H1 (cell line): ENCODE data around the gene LILRB2. TPM values are rescaled to one million over a fixed set of nuclear protein-coding genes. Genes with fewer than 3 reads are reported as not detected.

Experiments
- CTCF ChIA-PET: fragments of 300-600 bp; sonication (Branson Sonifier 250); formaldehyde crosslinking; loops from one replicate; lab custom pipeline; 2021; ENCODE audit not compliant: partially characterized antibody; lab: Charles Lee
- POLR2A ChIA-PET: fragments of 300-600 bp; sonication (Branson Sonifier 250); formaldehyde crosslinking; loops from one replicate; lab custom pipeline; 2021; ENCODE audit warnings: inconsistent platforms; ENCODE audit not compliant: partially characterized antibody; lab: Charles Lee
- DNase-seq, 2 experiments: peaks; one replicate each; pipeline versions ENCODE4 v3.0.0 to v3.0.0-alpha.2; 2010 to 2022; ENCODE audit warnings: low spot score in 2 of 2, low read depth in 1 of 2, mixed read lengths in 1 of 2
- FAIRE-seq: peaks from 2 replicates; lab custom pipeline; 2011; peaks lifted over from hg19 to GRCh38; lab: Jason Lieb, UNC
- H2AFZ ChIP-seq: 2 replicates; pipeline ENCODE4 v1.8.1; 2012; ENCODE audit warnings: low read length, inconsistent platforms
- H2AK5ac ChIP-seq: 2 replicates; pipeline ENCODE4 v1.6.1; 2013; ENCODE audit warnings: low read depth, low read length
- H2BK120ac ChIP-seq: replicated peaks from 2 replicates; pipeline ENCODE3; 2013; ENCODE audit warnings: low read depth, low read length, inconsistent platforms
- H2BK12ac ChIP-seq: 2 replicates; pipeline ENCODE4 v1.6.1; 2013; ENCODE audit warnings: low read depth, low read length
- H2BK15ac ChIP-seq: 2 replicates; pipeline ENCODE4 v1.6.1; 2013; ENCODE audit warnings: low read length
- H2BK20ac ChIP-seq: 2 replicates; pipeline ENCODE4 v1.6.1; 2013; ENCODE audit warnings: low read length
- H2BK5ac ChIP-seq: 2 replicates; pipeline ENCODE4 v1.6.1; 2013; ENCODE audit warnings: low read depth, low read length
- H3K14ac ChIP-seq: 2 replicates; pipeline ENCODE4 v1.6.1; 2013; ENCODE audit warnings: inconsistent platforms; ENCODE audit not compliant: insufficient read length
- H3K18ac ChIP-seq: 2 replicates; pipeline ENCODE4 v1.6.1; 2013; ENCODE audit warnings: low read length; ENCODE audit errors: extremely low read depth
- H3K23ac ChIP-seq: 2 replicates; pipeline ENCODE4 v1.6.1; 2013; ENCODE audit warnings: inconsistent platforms; ENCODE audit not compliant: insufficient read length
- H3K23me2 ChIP-seq: 2 replicates; pipeline ENCODE4 v1.6.1; 2013; ENCODE audit warnings: low read depth, low read length
- H3K27ac ChIP-seq: 2 replicates; pipeline ENCODE4 v1.6.1; 2011; ENCODE audit warnings: low read depth, low read length, inconsistent platforms
- H3K27me3 ChIP-seq, 4 experiments: replicated peaks in 1 of 4; 1 replicate in 1 of 4; 2 replicates in 3 of 4; pipeline versions ENCODE4 v1.6.1 to v1.8.1; 2011 to 2013; ENCODE audit warnings: low read length in 3 of 4, mild to moderate bottlenecking in 3 of 4, inconsistent platforms in 2 of 4, mixed read lengths in 2 of 4, moderate library complexity in 1 of 4; ENCODE audit not compliant: control insufficient read depth in 3 of 4, insufficient read depth in 3 of 4; ENCODE audit errors: extremely low read depth in 1 of 4
- H3K36me3 ChIP-seq, 4 experiments: 2 replicates each; pipeline versions ENCODE4 v1.6.1 to v1.8.1; 2011 to 2013; ENCODE audit warnings: mild to moderate bottlenecking in 4 of 4, low read length in 3 of 4, moderate library complexity in 2 of 4, control low read depth in 1 of 4, inconsistent platforms in 1 of 4; ENCODE audit not compliant: insufficient read depth in 4 of 4, control insufficient read depth in 2 of 4
- H3K4ac ChIP-seq: replicated peaks from 2 replicates; pipeline ENCODE3; 2013; ENCODE audit warnings: low read length, low read depth, mixed read lengths, inconsistent platforms; ENCODE audit not compliant: insufficient read length
- H3K4me1 ChIP-seq, 4 experiments: replicated peaks in 1 of 4; 1 replicate in 1 of 4; 2 replicates in 3 of 4; pipeline versions ENCODE4 v1.6.1 to v1.8.1; 2011 to 2013; ENCODE audit warnings: low read length in 3 of 4, inconsistent platforms in 2 of 4, mixed read lengths in 1 of 4; ENCODE audit not compliant: insufficient read depth in 4 of 4, control insufficient read depth in 3 of 4
- H3K4me2 ChIP-seq, 2 experiments: 2 replicates each; pipeline versions ENCODE4 v1.6.1 to v1.8.1; 2011 to 2013; ENCODE audit warnings: low read depth in 2 of 2, low read length in 2 of 2, control low read depth in 1 of 2, inconsistent platforms in 1 of 2, mild to moderate bottlenecking in 1 of 2; ENCODE audit not compliant: insufficient read depth in 1 of 2
- H3K4me3 ChIP-seq, 4 experiments: fragments of 200-600, 300-600 bp in 1 of 4; sonication (generic), shearing (Covaris generic), sonication (Bioruptor Twin) in 1 of 4; 2 replicates each; pipeline versions ENCODE4 v1.5.1 to v1.8.1; 2011 to 2016; ENCODE audit warnings: low read length in 4 of 4, low read depth in 3 of 4, control low read depth in 2 of 4, inconsistent platforms in 2 of 4, mild to moderate bottlenecking in 2 of 4, mixed read lengths in 1 of 4, moderate library complexity in 1 of 4; ENCODE audit not compliant: insufficient read depth in 2 of 4; ENCODE audit errors: extremely low read depth in 1 of 4
- H3K56ac ChIP-seq: replicated peaks from 2 replicates; pipeline ENCODE3; 2013; ENCODE audit warnings: low read depth, mild to moderate bottlenecking, mixed read lengths, low read length, inconsistent platforms; ENCODE audit not compliant: insufficient read length
- H3K79me1 ChIP-seq: 2 replicates; pipeline ENCODE4 v1.6.1; 2013; ENCODE audit warnings: low read depth, low read length, control low read depth
- H3K79me2 ChIP-seq, 2 experiments: 2 replicates each; pipeline versions ENCODE4 v1.6.1 to v1.8.1; 2012 to 2013; ENCODE audit warnings: low read length in 2 of 2, mild to moderate bottlenecking in 2 of 2, inconsistent platforms in 1 of 2; ENCODE audit not compliant: insufficient read depth in 2 of 2, control insufficient read depth in 1 of 2
- H3K9ac ChIP-seq, 4 experiments: replicated peaks in 1 of 4; 1 replicate in 1 of 4; 2 replicates in 3 of 4; pipeline versions ENCODE4 v1.6.1 to v1.8.1; 2011 to 2013; ENCODE audit warnings: low read depth in 3 of 4, low read length in 3 of 4, control low read depth in 2 of 4, mild to moderate bottlenecking in 2 of 4, moderate library complexity in 2 of 4, inconsistent platforms in 1 of 4; ENCODE audit errors: extremely low read depth in 1 of 4
- H3K9me3 ChIP-seq, 2 experiments: 2 replicates each; pipeline versions ENCODE4 v1.6.1 to v1.8.1; 2012 to 2013; ENCODE audit warnings: mild to moderate bottlenecking in 2 of 2, moderate library complexity in 2 of 2, control low read depth in 1 of 2, inconsistent platforms in 1 of 2, low read depth in 1 of 2, low read length in 1 of 2, mixed read lengths in 1 of 2; ENCODE audit not compliant: insufficient read depth in 2 of 2
- H4K20me1 ChIP-seq, 2 experiments: replicated peaks in 1 of 2; 2 replicates each; pipeline versions ENCODE3 to v1.8.1; 2011 to 2013; ENCODE audit warnings: inconsistent platforms in 2 of 2, low read length in 2 of 2, mild to moderate bottlenecking in 1 of 2; ENCODE audit not compliant: insufficient read depth in 2 of 2, control insufficient read depth in 1 of 2
- H4K5ac ChIP-seq: 2 replicates; pipeline ENCODE4 v1.6.1; 2013; ENCODE audit warnings: low read length, low read depth, mixed read lengths, inconsistent platforms; ENCODE audit not compliant: insufficient read length
- H4K8ac ChIP-seq: 2 replicates; pipeline ENCODE4 v1.8.0; 2013; ENCODE audit warnings: mild to moderate bottlenecking, moderate library complexity, low read length, inconsistent platforms; ENCODE audit not compliant: insufficient read depth; ENCODE audit errors: extremely low read depth
- H4K91ac ChIP-seq: replicated peaks from 2 replicates; pipeline ENCODE3; 2013; ENCODE audit warnings: low read length, mixed read lengths, inconsistent platforms; ENCODE audit not compliant: insufficient read length
- EP300 ChIP-seq, 2 experiments: IDR thresholded peaks; 1 replicate in 1 of 2; 2 replicates in 1 of 2; pipeline ENCODE4 v1.6.1; 2011 to 2012; ENCODE audit warnings: low read depth in 2 of 2, low read length in 2 of 2, mild to moderate bottlenecking in 2 of 2, borderline replicate concordance in 1 of 2, inconsistent platforms in 1 of 2, moderate library complexity in 1 of 2
- HDAC6 ChIP-seq: IDR thresholded peaks from one replicate; pipeline ENCODE4 v1.7.1; 2012; ENCODE audit warnings: low read depth, mild to moderate bottlenecking, inconsistent platforms, low read length, moderate library complexity
- MAFK ChIP-seq: IDR thresholded peaks from 2 replicates; pipeline ENCODE4 v1.6.1; 2012; ENCODE audit warnings: low read depth, mild to moderate bottlenecking, improper control_type of control experiment, low read length
- NANOG ChIP-seq: IDR thresholded peaks from 2 replicates; pipeline ENCODE4 v1.6.1; 2011; ENCODE audit warnings: low read length, low read depth, mild to moderate bottlenecking, inconsistent platforms; ENCODE audit not compliant: insufficient read depth, poor library complexity, severe bottlenecking
- POLR2AphosphoS5 ChIP-seq: IDR thresholded peaks from 2 replicates; pipeline ENCODE4 v1.6.1; 2011; ENCODE audit warnings: low read depth, low read length
- TAF1 ChIP-seq: IDR thresholded peaks from 2 replicates; pipeline ENCODE4 v1.6.1; 2011; ENCODE audit warnings: mild to moderate bottlenecking, low read depth, low read length
- WGBS, 2 experiments: shearing (Covaris generic) in 1 of 2; methylation state at CpG; one replicate each; pipeline versions ENCODE4 v1.1.6 to v1.1.7; 2013 to 2015; ENCODE audit warnings: low lambda C conversion rate in 2 of 2, mixed read lengths in 2 of 2, inconsistent platforms in 1 of 2, low coverage in 1 of 2, missing lambda C conversion rate in 1 of 2; ENCODE audit not compliant: insufficient replicate concordance in 2 of 2, insufficient coverage in 1 of 2, insufficient read length in 1 of 2; ENCODE audit errors: extremely low coverage in 1 of 2, missing lambda C conversion rate in 1 of 2; 5-methylcytosine and 5-hydroxymethylcytosine counted together
- polyA plus RNA-seq, 7 experiments: library from polyadenylated mRNA; depleted of rRNA in 3 of 7; stranded (reverse) in 5 of 7; unstranded in 2 of 7; fragments of >200 nt in 5 of 7; fragments of 200-250 nt in 2 of 7; gene quantifications; 1 replicate in 5 of 7; 2 replicates in 1 of 7; 4 replicates in 1 of 7; pipeline versions ENCODE4 v1.2.1 to v1.2.3, GENCODE V29; 2011 to 2013; ENCODE audit warnings: missing spikeins in 2 of 7, mixed read lengths in 2 of 7
- total RNA-seq: library from RNA; stranded (reverse); fragmentation: NEBNext Ultra II Directional; extraction: Animal tissue kit (Norgen Biotek cat#: 25700); gene quantifications from 2 replicates; pipeline ENCODE4 v1.2.1, GENCODE V29; 2021
- TF ChIP-seq, protein P1 (sequence below): IDR thresholded peaks from 2 replicates; pipeline ENCODE4 v1.6.1; 2011; ENCODE audit warnings: low read depth, mild to moderate bottlenecking, low read length; ENCODE audit not compliant: insufficient read depth

Gene LILRB2
- total and polyA plus RNA-seq, 2 of the 8 experiments (the other 6 are each of a cell fraction or from before 2014, with no cell fraction given): not detected

DNA sequence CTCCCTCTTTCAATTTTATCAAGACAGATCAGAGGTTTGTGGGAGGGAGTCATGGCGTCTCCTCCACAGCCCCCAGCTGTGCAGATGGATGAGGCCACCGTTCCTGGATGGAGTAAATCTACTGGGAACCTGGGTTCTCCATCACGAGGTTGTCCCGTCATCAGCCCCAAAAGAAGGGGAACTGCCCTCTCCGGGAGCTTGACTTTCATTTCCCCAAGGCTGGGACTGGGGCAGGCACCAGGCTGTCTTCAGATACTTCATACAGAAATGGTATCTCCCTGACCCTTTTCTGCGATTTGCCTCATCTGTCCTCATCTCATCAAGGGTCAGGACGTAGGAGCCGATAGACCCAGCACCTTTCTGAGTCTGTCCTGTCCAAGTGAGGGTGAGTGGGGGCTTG lies 9.8 kb downstream of the LILRB2 start:
- Histone ChIP-seq H3K23ac (no peak overlapping the region), H3K18ac (no peak overlapping the region), H3K4me1 (peaks cover 0 to 2% (median 0%) of the 10 kb centered on the region in 4 experiments; a peak in 2 of 7 replicates), H3K23me2 (no peaks in the 10 kb centered on the region; the same call in 1 of the 2 replicates), H4K20me1 (no peaks in the 10 kb centered on the region), H3K4me3 (no peak overlapping the region), H3K4ac (no peak overlapping the region), H3K79me1 (no peaks in the 10 kb centered on the region), H3K9me3 (no peaks in the 10 kb centered on the region), H3K14ac (no peak overlapping the region), H2AFZ (no peak overlapping the region), H3K36me3 (no peaks in the 10 kb centered on the region), H4K5ac (no peak overlapping the region), H2BK5ac (no peak overlapping the region), H3K79me2 (no peaks in the 10 kb centered on the region), H2BK15ac (no peak overlapping the region), H3K9ac (no peak overlapping the region), H2AK5ac (no peak overlapping the region), H2BK12ac (no peak overlapping the region), H2BK20ac (no peak overlapping the region), H3K4me2 (no peak overlapping the region), H4K91ac (no peak overlapping the region), H2BK120ac (no peak overlapping the region), H3K56ac (no peak overlapping the region), H3K27ac (no peak overlapping the region), H3K27me3 (no peaks in the 10 kb centered on the region), H4K8ac (no peak overlapping the region)
- DNase-seq: peak in 1 of 2 experiments; percentile 8
- FAIRE-seq: no peak
- CTCF ChIA-PET: interaction anchor here (1.6 kb wide), 1 partner anchor 13 kb away, joined by 5 read pairs; no protein-coding TSS in a partner anchor
- POLR2A ChIA-PET: no interaction called here
- 88% methylated on average over 8 of the region's 8 CpGs; no CpG with 5 or more reads in 1 of the 2 experiments for WGBS, 2 experiments
- TF ChIP-seq TAF1: no peak
- no peak for TF ChIP-seq POLR2AphosphoS5
- TF ChIP-seq HDAC6: no peak
- no peak for TF ChIP-seq EP300 (IDR thresholded peaks at IDR 0.05; ENCODE audit: borderline replicate concordance in 1 of 2, low read depth in 2 of 2, low read length in 2 of 2)
- TF ChIP-seq MAFK: no peak
- TF ChIP-seq NANOG: no peak
- TF ChIP-seq, protein P1, sequence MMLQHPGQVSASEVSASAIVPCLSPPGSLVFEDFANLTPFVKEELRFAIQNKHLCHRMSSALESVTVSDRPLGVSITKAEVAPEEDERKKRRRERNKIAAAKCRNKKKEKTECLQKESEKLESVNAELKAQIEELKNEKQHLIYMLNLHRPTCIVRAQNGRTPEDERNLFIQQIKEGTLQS: no peak
